Adrenal gland (tissue), 5 donors: Measurements from ENCODE around the gene STAB2.

Experiments used
- CTCF ChIP-seq, 6 experiments: fragments of 450-650 bp in 4 of 6; fragments of 200-600 bp in 2 of 6; sonication (generic) in 1 of 6; IDR thresholded peaks; 1 replicate in 5 of 6; 2 replicates in 1 of 6; pipeline versions ENCODE4 v1.5.1 to v1.8.0; 2016 to 2021; ENCODE audit warnings: antibody characterized with exemption in 6 of 6, mild to moderate bottlenecking in 2 of 6, moderate library complexity in 1 of 6
- POLR2A ChIP-seq, 2 donors: fragments of 450-650 bp; IDR thresholded peaks; one replicate each; pipeline ENCODE4 v1.6.1; 2017; ENCODE audit warnings: antibody characterized with exemption in 2 of 2, mild to moderate bottlenecking in 2 of 2, moderate library complexity in 1 of 2
- donor health status: DM: no; HTN: no; CAD: no.

DNA sequence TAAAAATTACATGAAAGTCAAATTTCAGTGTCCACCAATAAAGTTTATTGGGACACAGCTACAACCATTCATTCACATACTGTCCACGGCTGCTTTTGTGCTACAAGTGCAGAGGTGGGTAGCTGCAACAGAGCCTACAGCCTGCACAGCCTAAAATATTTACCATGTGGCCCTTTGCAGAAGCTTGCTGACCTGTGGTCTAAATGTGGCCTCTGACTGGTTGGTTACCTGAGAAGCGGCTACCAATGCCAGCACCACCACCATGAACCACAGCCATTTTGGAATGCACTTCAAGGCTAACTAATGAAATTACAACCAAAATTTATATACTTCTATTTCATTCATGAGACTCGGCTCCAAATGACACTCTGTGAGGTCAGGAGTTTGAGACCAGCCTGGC, 195.3 kb downstream of the STAB2 start:
- TF ChIP-seq CTCF (IDR thresholded peaks at IDR 0.05) (no peak), POLR2A (IDR thresholded peaks at IDR 0.05) (no peak)
